ENCODE measurements around the gene C10orf95.

The C10orf95 gene

DNA sequence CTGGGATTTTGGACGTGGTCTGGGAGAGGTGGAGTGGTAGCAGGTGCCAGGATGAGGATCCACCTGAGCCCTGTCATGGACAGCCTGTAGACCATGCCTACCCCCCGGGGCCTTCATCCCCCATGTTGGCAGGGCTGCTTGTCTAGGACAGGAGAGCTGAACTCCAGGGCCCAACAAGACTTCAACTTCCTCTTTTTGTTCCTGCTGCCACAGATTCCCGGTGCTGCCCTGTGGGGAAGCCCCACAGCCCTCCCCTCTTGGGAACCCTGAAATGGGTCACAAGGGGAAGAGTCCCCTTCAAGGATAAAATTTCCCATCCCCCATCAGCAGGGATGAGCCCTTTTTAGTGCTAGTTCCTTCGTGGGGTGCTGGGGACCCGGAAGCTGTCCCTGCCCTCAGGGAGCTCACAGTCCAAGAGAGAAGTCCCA lies 17.7 kb downstream of the C10orf95 start:
- no peak for DNase-seq

DNA sequence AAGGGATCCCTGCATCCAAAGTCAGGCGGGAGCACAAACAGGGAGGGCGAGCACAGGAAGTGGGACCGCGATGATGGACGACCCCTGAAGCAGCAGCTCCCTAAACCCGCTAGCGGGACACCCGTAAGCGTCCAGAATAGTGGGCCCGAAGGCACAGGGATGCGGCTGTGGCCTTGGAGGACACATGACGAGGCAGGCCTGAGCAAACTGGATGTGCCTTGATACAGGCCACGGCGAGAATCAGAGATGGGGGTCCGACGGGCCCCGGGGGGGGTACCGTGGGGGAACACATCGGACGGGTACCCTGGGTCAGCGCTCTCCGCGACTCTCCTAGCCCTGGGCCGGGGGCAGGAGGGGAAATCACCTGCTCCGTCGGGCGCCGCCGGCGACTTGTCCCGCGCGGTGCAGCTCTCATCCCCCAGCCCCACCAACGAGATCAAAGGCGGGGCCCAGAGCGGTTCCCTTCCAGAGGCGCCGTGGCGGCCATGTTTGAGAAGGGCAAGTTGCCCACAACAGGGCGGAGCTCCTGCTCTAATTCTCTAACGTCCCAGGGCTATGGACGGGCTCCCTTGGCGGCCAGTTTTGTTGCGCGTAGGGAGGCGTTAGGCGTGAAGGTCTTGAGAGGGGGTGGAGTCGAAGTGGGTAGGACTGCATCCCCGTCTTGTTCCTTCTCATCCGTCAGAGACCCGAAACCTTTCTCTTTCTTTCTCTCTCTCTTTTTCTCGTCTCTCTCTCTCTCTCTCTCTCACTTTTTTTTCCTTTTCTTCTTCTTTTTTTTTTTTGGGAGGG lies 19.0 kb downstream of the C10orf95 start, which contains the start of gene CUEDC2:
TSS of gene CUEDC2 (minus strand) at position 413 of the 789 bp plus-strand sequence. CDS start 7,386 bp downstream, outside the sequence.
- DNase-seq, result peak; percentile 88 to 96

DNA sequence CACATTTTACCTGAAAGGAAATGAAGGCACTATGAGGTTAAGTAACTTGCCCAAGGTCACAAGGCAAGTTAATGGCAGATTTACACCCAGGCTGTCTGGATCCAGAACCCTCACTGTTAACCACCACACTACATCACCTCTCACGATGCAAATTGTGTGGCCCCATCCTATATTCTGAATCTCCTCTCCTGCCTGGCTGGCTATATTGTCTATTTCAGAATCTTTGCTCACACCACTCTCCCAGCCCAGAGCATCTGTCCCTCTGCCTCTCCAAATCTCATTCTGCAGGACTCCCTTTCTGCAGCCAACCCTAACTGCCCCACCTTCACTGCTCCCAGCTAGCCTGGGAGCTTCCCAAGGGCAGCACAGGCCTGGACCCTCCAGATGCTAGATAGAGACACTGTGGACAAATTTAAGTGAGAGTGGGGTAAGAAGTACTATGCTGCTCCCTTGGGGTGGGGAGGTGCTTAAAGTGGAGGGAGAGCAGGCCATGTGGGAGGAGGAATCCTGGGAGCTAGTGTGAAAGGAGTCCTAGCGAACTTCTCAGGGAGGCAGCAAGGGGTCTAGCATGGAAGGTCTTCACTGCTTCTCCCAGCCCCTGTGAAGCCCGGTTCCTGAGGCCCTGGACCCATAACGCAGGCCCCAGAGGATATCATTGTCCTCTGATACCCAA lies 19.8 kb downstream of the C10orf95 start:
- no peak for DNase-seq

DNA sequence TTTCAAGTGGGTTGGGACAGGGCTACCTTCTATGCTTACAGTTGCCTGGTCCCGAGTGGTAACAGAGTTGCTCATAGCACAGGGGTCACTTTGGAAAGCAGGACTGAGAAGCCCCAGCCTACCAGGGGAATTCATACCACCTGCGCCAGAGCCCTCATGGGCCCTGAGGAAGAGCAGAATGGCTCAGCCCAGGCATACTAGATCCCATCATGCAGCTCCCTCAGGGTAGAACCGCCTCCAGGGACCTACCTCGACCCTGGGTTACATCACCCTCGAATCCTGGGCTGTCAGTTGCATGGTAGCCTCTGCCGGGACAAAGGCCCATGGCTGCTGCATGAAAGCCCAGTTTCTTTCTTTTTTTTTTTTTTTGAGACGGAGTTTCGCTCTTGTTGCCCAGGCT lies 21.9 kb downstream of the C10orf95 start:
- no peak for DNase-seq

DNA sequence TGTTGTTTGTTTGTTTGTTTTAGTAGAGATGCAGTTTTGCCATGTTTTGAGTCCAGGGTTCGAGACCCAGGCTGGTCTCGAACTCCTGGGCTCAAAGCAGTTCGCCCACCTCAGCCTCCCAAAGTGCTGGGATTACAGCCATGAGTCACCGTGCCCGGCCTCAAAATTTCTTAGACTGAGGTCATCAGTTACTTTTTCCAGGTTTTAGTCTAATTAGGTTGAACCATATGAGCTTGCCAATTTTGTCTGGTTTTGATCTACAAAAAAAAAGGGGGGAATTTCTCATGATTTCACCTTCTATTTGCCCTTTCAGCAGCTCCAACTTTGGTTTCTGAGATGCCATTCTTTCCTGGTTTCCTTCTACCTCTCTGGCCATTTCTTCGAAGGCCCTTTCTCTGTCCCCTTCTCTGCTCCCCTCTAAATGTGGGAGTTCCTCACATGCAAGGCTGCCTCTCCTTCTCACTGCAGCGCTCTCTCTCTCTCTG lies 24.5 kb downstream of the C10orf95 start:
- no peak for DNase-seq

DNA sequence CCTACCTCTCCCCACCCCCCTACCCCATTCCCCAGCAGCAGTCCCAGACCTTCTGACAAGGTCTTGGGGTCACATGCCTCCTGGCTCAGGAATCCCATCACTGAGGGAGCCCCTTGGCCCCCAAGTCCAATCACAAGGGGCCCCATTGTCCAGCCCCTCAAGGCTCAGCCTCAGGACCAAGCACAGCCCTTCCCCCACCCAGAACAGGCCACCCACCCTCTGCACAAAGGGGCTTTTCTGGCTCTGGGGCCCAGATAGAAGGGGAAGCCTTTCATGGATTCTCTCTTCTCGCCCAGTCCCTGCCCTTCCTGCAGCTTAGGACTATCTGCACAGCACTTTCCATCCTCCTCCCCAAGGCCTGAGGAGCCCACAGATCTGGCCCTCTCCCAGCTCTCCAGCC lies 25.9 kb downstream of the C10orf95 start:
- DNase-seq, result no peak

DNA sequence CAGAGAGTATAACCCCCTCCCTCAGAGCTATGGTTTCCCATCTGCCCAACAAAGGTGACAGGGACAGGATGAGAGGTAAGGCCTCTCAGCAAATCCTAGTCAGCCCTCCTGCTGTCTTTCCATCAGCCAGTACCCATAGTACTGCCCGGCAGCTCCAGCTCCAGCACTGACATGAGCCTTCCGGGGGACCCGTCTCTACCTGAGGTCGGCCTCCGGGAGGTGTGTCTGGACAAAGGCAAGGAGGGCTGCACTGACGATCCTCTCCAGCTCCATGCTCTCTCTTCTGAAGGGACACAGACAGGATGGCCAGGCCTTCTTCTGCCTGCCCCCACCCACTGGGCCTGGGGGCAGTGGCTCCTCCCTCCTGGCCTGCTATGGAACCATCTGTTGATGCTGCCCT lies 26.4 kb downstream of the C10orf95 start:
- DNase-seq, result no peak

DNA sequence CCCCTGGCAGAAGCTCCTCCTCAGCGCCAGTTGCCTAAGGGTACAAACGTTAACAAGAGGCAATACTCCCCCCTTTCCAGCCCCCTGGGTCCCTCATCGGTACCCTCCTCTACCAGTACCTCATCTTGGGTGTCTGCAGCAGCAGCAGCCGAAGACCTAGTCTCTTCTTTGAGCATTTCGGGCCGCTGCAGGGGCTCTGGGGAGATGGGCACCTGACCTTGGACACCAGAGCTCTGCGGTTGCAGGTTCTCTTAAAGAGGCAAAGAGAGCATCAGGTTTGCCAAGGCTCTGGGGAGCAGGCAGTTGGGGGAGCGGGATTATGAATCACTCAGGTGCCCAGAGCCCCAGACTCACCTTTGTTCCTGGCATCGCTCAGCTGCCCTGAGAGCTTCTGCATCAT lies 27.2 kb downstream of the C10orf95 start:
- no peak for DNase-seq

DNA sequence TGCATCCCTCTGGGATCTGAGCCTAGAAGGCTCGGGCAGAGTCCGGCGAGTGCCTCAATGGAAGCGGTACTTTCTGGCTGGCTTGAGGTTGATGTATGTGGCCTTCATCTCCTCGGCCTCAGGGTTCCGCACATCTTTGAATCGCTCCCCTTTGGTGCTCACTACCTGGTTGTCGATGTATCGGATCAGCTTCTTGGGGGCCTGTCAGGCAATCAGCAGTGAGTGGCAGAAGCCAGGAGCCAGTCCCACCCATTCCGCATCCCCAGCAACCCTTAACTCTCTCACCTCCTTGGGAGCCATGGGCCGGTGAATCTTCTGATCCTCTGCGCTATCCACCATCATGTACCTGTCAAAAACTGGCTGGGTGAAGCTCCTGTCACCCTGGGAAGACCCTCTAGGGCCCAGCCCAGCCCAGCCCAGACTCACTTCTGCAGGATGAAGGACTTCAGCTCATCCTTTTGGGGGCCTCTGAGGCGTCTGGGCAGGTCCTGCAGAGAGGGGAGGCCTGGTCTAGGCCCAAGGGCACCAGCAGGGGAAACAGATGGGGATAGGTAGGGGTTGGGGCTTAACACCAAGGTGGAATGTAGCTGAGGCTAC lies 27.9 kb downstream of the C10orf95 start:
- no peak for DNase-seq

DNA sequence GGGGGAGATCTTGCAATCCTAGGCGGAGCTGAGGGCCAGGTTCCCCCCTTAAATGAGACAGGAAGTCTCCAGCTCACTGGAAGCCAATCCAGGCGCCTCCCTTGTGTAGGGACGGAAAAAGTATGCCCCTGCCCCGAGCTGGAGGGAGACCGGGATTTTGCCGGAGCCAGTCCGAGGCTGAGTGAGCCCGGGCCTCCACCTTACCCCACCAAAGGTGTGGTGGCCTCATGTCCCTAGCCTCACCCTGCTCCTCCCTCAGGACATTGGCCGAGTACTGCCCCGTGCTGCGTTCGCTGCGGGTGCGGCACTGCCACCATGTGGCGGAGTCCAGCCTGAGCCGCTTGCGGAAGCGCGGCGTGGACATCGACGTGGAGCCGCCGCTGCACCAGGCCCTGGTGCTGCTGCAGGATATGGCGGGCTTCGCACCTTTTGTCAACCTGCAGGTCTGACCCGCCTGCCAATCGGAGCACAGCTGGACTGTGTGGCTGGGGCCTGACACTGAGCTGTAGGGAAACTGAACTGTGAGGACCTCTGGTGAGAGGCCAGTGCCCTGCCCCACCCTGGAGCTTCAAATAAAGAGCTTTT lies 28.7 kb downstream of the C10orf95 start:
- no peak for DNase-seq

DNA sequence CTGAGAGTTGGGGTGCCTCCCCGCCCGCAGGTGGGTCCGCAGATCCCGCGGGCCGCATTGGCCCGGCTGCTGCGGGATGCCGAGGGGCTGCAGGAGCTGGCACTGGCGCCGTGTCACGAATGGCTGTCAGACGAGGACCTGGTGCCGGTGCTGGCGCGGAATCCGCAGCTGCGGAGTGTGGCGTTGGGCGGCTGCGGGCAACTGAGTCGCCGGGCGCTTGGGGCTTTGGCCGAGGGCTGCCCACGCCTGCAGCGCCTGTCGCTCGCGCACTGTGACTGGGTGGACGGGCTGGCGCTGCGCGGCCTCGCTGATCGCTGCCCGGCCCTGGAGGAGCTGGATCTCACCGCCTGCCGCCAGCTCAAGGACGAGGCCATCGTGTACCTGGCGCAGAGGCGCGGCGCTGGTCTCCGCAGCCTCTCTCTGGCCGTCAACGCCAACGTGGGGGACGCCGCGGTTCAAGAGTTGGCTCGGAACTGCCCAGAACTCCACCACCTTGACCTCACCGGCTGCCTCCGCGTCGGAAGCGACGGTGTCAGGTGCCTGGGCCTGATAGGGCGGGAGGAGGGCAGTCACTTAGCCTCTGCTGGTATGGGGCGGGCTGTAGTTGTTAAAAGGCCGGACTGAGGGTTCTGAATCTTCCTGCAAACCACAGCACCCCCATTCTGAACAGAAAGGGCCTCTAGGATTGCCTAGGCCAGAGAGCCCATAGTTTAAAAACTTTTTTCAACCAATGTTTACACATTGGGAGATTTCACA lies 29.4 kb downstream of the C10orf95 start:
- no peak for DNase-seq

DNA sequence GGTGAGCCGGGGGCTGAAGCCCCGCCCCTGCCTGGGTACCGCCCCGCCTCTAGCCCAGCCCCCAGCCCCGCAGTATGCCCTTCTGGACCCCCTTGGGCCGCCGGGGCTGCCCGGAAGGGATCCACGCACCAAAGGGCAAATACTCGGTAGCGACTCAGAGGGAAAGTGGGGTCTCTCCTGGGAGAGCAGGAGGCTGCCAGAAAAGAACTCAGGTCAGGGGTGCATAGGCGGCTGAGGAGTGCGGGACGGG lies 29.9 kb downstream of the C10orf95 start:
- no peak for DNase-seq

DNA sequence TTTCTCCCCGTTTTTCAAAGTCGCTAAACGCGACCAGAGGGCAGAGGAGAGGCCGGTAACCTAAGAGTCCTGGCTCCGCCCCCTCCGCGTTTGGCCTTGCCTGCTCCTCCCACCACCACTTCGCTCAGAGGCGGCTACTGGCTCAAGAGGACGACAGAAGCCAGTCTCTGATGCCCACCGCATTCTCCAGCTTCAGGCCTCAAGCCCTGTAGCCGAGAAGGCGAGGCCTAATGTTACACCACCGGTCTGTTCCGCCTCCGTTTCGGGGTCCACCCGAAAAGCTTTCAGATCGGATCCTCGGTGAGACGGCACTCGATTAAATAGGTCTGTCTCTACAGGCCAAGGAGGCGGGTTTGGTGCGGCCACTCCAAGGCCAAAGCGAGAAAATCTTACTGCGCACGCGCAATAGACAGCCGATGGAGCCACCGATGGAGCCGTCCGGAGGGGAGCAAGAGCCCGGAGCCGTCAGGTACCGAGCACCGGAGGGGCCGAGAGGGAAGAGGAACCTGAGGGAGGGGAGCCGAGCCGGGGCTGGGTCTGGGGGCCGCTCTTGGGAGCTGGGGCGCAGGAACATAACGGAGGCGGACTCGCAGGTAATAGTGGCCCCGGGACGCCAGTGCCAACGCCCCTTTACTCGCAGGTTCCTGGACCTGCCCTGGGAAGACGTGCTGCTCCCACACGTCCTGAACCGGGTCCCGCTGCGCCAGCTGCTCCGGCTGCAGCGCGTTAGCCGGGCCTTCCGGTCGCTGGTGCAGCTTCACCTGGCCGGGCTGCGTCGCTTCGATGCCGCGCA lies 30.4 kb downstream of the C10orf95 start, which contains the start of gene FBXL15:
TSS of gene FBXL15 (plus strand) at position 123 of the 793 bp plus-strand sequence. CDS start at position 417, 294 bp downstream.
- DNase-seq, result peak; percentile 95 to 96

DNA sequence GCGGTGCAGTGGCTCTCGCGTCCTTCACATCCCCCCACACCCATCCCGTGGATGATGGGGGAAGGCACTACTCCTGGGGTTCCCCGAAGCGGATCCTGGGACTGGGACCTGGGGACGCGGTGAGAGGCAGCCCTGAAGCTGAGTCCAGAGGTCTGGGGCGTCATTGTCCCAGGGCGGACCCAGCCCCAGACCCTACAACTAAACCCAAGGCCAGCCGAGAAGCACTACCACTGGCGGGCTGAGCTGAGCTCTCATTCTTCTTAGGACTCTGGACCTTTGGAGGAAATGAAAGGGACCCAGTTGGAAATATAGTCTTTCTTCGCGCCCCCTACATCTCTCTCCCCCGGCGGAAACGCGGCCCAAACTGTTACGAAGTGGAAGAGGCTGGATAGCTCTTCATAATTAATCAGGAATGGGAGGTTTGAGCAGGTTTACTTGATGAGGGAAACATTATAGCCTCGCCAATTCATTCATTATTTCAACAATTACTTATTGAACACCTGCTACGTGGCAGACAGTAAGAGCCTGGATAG lies 31.1 kb downstream of the C10orf95 start:
- no peak for DNase-seq

DNA sequence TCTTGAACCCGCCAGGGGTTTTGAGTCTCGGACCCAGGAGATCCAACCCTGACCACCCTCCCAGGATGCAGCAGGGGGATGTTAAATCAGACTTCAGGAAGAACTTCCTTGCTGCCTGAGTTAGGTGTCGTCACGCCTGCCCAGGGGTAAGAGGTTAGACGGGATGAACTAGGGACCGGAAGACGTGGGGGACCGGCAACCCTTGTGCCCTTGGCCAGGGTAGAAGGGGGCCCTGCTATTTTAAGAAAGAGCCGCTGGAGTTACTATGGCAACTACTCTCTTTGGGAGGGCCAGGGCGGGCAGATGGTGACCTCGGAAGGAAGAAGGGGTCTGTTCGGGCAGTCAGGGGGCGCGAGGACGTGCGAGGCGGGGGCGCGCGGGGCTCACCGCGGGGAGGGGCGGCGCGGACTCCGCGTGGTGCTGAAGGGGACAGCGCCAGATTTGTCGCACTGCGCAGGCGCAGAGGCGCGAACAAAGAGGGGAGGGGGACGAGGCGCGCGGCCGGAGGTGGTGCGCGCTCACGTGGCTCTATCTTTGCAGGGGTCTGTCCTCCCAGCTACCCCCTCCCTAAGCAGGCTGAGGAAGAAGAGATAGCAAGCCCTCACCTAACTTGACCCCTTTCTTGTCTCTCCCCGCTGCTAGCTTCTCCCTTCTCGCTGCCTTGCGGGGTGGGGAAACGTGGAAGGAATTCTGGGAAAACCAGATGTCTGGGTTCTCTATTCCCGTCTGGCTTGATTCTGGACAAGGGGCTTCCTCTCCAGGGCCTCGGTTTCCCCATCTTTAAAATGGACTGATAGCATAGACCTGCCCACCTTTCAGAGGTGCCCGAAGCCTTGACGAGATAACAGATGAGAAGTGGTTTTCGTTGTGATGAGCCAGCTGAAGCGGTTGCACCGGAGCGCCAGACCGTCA lies 31.8 kb downstream of the C10orf95 start:
- DNase-seq, result peak; percentile 62 to 64

DNA sequence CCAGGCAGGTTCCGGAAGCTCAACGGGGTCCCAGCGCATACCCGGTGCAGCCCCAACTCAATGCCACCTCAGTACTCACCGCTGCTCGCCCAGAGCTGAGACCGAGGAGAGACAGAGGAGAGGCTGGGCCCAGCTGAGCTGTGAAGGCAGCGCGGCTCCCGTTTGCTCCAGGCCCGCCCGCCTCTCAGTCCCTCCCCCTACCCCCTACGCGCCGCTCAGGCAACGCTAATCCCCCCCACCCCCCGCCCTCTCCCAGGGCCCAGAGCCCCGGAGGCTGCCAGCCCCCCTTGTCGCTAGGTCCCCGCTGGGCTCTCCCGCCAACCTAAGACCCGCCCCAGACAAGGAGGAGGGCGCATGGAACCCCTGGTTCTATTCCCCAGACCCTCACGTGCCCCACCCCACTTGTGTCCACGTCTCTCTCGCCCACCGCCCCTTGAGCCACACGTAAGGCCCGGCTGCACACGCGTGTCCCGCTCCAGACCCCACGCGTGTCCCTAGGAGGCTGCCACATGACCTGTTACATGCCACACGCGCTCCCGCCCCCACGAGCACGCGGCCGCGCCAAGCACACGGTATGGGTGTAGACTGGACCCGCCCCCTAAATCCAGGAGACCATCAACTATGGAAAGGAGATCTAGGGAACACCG lies 32.6 kb downstream of the C10orf95 start, which contains the start of gene PSD:
TSS of gene PSD (minus strand) at position 164 of the 647 bp plus-strand sequence. CDS start 1,747 bp downstream, outside the sequence.
- DNase-seq, result no peak

DNA sequence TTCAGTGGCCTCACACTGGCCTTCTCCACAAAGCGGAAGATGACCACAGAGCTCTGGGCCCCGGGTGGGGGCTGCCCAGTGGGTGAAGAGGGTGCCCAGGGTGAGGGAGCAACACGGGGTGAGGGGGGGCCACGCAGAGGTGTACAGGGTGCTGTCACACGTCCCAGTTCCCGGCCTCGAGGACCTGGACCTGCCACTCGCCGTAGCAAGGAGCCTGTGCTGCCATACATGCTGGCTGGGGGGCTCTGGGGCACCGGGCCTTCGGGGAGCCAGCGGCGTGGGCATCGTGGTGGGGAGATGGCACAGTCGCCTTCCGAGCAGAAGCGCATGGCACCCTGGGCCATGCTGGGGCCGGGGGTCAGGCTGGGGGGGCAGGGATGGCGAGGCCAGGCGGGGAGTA lies 34.6 kb downstream of the C10orf95 start:
- no peak for DNase-seq

DNA sequence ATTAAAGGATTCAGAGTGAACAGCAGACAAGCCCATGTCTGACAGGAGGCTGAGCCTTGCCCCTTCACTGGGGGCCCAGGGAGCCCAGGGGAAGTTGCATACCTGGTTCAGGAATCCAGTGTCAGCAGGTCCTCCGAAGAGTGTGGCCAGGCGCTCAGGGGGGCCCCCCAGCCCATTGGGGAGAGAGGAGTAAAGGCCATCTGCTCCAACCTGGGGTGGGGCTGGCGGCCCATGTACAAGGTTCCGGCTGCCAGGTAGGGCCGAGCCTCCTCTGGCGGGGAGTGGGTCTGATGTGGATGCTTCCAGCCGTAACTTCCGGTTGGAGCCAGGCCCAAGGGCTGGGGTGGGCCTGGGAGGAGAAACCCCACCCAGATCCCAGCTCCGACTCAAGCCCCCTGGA lies 35.1 kb downstream of the C10orf95 start:
- DNase-seq, result no peak

DNA sequence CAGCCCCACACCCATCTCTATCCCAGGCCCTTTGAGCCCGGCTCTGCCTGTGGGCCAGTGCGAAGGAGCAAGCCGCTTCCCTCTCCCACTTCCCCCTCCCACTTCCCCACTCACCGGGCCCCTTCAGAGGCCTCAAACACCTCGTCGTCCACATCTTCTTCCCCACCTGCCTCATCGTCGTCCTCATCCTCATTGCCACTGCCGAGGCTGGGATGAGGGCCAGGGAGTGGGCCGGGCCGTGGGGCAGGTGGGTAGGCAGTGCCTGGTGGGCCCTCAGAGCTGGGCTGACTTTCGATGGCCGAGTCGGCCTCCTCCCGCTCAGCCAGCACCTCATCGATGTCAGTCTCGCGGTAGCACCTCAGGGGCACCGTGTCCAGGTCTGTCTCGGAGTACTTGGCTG lies 36.6 kb downstream of the C10orf95 start:
- DNase-seq, result no peak

Measured in activated CD4-positive, alpha-beta T cell treated with anti-CD3 and anti-CD28 coated beads for 4 hours (primary cell).